Sigmoid colon (tissue), 3 donors: ENCODE results near the gene GJA3.

ENCODE experiments used
- CTCF ChIP-seq, 4 experiments: fragments of 450-650 bp in 3 of 4; fragments of 200-600 bp in 1 of 4; IDR thresholded peaks; one replicate each; pipeline ENCODE4 v1.5.1; 2016 to 2019; ENCODE audit warnings: antibody characterized with exemption in 4 of 4, mild to moderate bottlenecking in 3 of 4, moderate library complexity in 2 of 4
- POLR2A ChIP-seq, 2 donors: fragments of 450-650 bp; IDR thresholded peaks; one replicate each; pipeline ENCODE4 v1.6.1; 2016; ENCODE audit warnings: antibody characterized with exemption in 2 of 2, mild to moderate bottlenecking in 2 of 2, moderate library complexity in 2 of 2

GRCh38 chr13:20090349-20090748 lies 70.5 kb downstream of the GJA3 start:
- TF ChIP-seq POLR2A (IDR thresholded peaks at IDR 0.05), result no peak
- no peak for TF ChIP-seq CTCF (IDR thresholded peaks at IDR 0.05)
